Measurements from ENCODE around the gene ATP8B1. TPM values are rescaled to one million over a fixed set of nuclear protein-coding genes. Genes with fewer than 3 reads are reported as not detected.

ATP8B1 gene
- total RNA-seq, 2 experiments from 2014 or later: 0.25 TPM; not detected in 1

- H3K27ac Mint-ChIP-seq: no peak overlapping the region
- H3K36me3 Mint-ChIP-seq: peaks cover 2% of the 10 kb centered on the region
- H3K9me3 Mint-ChIP-seq: no peaks in the 10 kb centered on the region
Observed at GRCh38 chr18:57698571-57699276, 104.4 kb downstream of the ATP8B1 start.

GRCh38 chr18:57697426-57697825, 105.7 kb downstream of the ATP8B1 start:
- DNase-seq (no peak), ATAC-seq (ENCODE audit: low read depth) (no peak)
- no peak overlapping the region for H3K4me3 Mint-ChIP-seq
- H3K27me3 Mint-ChIP-seq: no peaks in the 10 kb centered on the region
- H3K4me1 Mint-ChIP-seq: no peaks in the 10 kb centered on the region
- H3K27ac Mint-ChIP-seq: no peak overlapping the region
- no peaks in the 10 kb centered on the region for H3K36me3 Mint-ChIP-seq
- H3K9me3 Mint-ChIP-seq: no peaks in the 10 kb centered on the region
- POLR2A ChIA-PET: interaction anchor here (0.5 kb wide), 1 partner anchor 27 kb away, joined by 3 read pairs; no protein-coding TSS in a partner anchor

More at GRCh38 chr18:57698571-57699276, 104.4 kb downstream of the ATP8B1 start:
- Mint-ChIP-seq H3K4me3 (no peak overlapping the region), H3K27me3 (no peaks in the 10 kb centered on the region), H3K4me1 (no peaks in the 10 kb centered on the region)
- POLR2A ChIA-PET: no interaction called here
- DNase-seq (no peak), ATAC-seq (ENCODE audit: low read depth) (no peak)

- Mint-ChIP-seq H3K36me3 (no peaks in the 10 kb centered on the region), H3K27ac (no peak overlapping the region), H3K4me3 (no peak overlapping the region), H3K4me1 (no peaks in the 10 kb centered on the region), H3K27me3 (no peaks in the 10 kb centered on the region), H3K9me3 (no peaks in the 10 kb centered on the region)
- ATAC-seq (ENCODE audit: low read depth): no peak
- no peak for DNase-seq
- POLR2A ChIA-PET: no interaction called here
Observed at GRCh38 chr18:57696271-57696670, 106.8 kb downstream of the ATP8B1 start.

GRCh38 chr18:57691363-57691762, 111.8 kb downstream of the ATP8B1 start:
- H3K4me1 Mint-ChIP-seq: no peaks in the 10 kb centered on the region
- ATAC-seq (ENCODE audit: low read depth) (no peak), DNase-seq (no peak)
- no peak overlapping the region for H3K4me3 Mint-ChIP-seq
- peaks cover 6% of the 10 kb centered on the region for H3K36me3 Mint-ChIP-seq
- no peak overlapping the region for H3K27ac Mint-ChIP-seq
- no peaks in the 10 kb centered on the region for H3K27me3 Mint-ChIP-seq
- H3K9me3 Mint-ChIP-seq: no peaks in the 10 kb centered on the region
- POLR2A ChIA-PET: no interaction called here

GRCh38 chr18:57687970-57688369, 115.1 kb downstream of the ATP8B1 start:
- H3K36me3 Mint-ChIP-seq: peaks cover 6% of the 10 kb centered on the region
- H3K27me3 Mint-ChIP-seq: no peaks in the 10 kb centered on the region
- DNase-seq: no peak
- no peak for ATAC-seq (ENCODE audit: low read depth)
- no peaks in the 10 kb centered on the region for H3K4me1 Mint-ChIP-seq
- H3K9me3 Mint-ChIP-seq: no peaks in the 10 kb centered on the region
- H3K4me3 Mint-ChIP-seq: no peak overlapping the region
- POLR2A ChIA-PET: no interaction called here
- H3K27ac Mint-ChIP-seq: no peak overlapping the region

- Mint-ChIP-seq H3K27me3 (no peaks in the 10 kb centered on the region), H3K9me3 (peaks cover 4% of the 10 kb centered on the region), H3K4me1 (peaks cover 2% of the 10 kb centered on the region), H3K36me3 (peaks cover 2% of the 10 kb centered on the region), H3K4me3 (no peak overlapping the region), H3K27ac (no peak overlapping the region)
- POLR2A ChIA-PET: no interaction called here
- DNase-seq (no peak), ATAC-seq (ENCODE audit: low read depth) (no peak)
Observed at GRCh38 chr18:57683470-57683869, 119.6 kb downstream of the ATP8B1 start.

GRCh38 chr18:57677262-57678211, 125.6 kb downstream of the ATP8B1 start:
- POLR2A ChIA-PET: no interaction called here
- Mint-ChIP-seq H3K9me3 (peaks cover 8% of the 10 kb centered on the region), H3K27me3 (no peaks in the 10 kb centered on the region), H3K36me3 (peaks cover 9% of the 10 kb centered on the region), H3K4me3 (no peak overlapping the region), H3K27ac (no peak overlapping the region), H3K4me1 (peaks cover 3% of the 10 kb centered on the region)
- DNase-seq: no peak
- no peak for ATAC-seq (ENCODE audit: low read depth)

GRCh38 chr18:57674891-57675290, 128.2 kb downstream of the ATP8B1 start:
- POLR2A ChIA-PET: no interaction called here
- Mint-ChIP-seq H3K27ac (no peak overlapping the region), H3K4me3 (no peak overlapping the region), H3K4me1 (peaks cover 2% of the 10 kb centered on the region), H3K9me3 (peaks cover 10% of the 10 kb centered on the region), H3K27me3 (no peaks in the 10 kb centered on the region), H3K36me3 (peaks cover 17% of the 10 kb centered on the region)
- DNase-seq (no peak), ATAC-seq (ENCODE audit: low read depth) (no peak)

- POLR2A ChIA-PET: interaction anchor here (0.7 kb wide), 1 partner anchor 28 kb away, joined by 3 read pairs; no protein-coding TSS in a partner anchor
- Mint-ChIP-seq H3K27ac (no peak overlapping the region), H3K27me3 (no peaks in the 10 kb centered on the region), H3K36me3 (peaks cover 18% of the 10 kb centered on the region), H3K9me3 (peaks cover 12% of the 10 kb centered on the region), H3K4me3 (no peak overlapping the region), H3K4me1 (peaks cover 15% of the 10 kb centered on the region)
- no peak for DNase-seq
- ATAC-seq (ENCODE audit: low read depth): no peak
Observed at GRCh38 chr18:57670046-57670445, 133.1 kb downstream of the ATP8B1 start.

- Mint-ChIP-seq H3K27ac (no peak overlapping the region), H3K4me1 (peaks cover 22% of the 10 kb centered on the region), H3K4me3 (no peak overlapping the region), H3K9me3 (peaks cover 10% of the 10 kb centered on the region), H3K36me3 (peaks cover 12% of the 10 kb centered on the region), H3K27me3 (no peaks in the 10 kb centered on the region)
- DNase-seq: no peak
- ATAC-seq (ENCODE audit: low read depth): no peak
- POLR2A ChIA-PET: no interaction called here
Observed at GRCh38 chr18:57668021-57668420, 135.1 kb downstream of the ATP8B1 start.

GRCh38 chr18:57666818-57667497, 136.2 kb downstream of the ATP8B1 start:
- POLR2A ChIA-PET: interaction anchor here (0.7 to 0.9 kb wide), 2 partner anchors 45 to 46 kb away, joined by 3 to 6 read pairs; partner anchors contain the start of gene NARS1
- Mint-ChIP-seq H3K36me3 (peaks cover 11% of the 10 kb centered on the region), H3K27me3 (no peaks in the 10 kb centered on the region), H3K4me3 (peak overlapping the region; percentile 61), H3K9me3 (peaks cover 6% of the 10 kb centered on the region), H3K27ac (peak overlapping the region; percentile 79), H3K4me1 (peaks cover 25% of the 10 kb centered on the region)
- no peak for DNase-seq
- ATAC-seq (ENCODE audit: low read depth): peak; percentile 61

GRCh38 chr18:57664568-57665165, 138.4 kb downstream of the ATP8B1 start:
- Mint-ChIP-seq H3K4me3 (no peak overlapping the region), H3K9me3 (no peaks in the 10 kb centered on the region), H3K27me3 (no peaks in the 10 kb centered on the region), H3K36me3 (peaks cover 4% of the 10 kb centered on the region), H3K27ac (no peak overlapping the region), H3K4me1 (peaks cover 25% of the 10 kb centered on the region)
- POLR2A ChIA-PET: no interaction called here
- no peak for DNase-seq
- no peak for ATAC-seq (ENCODE audit: low read depth)

GRCh38 chr18:57660961-57661360, 142.2 kb downstream of the ATP8B1 start:
- POLR2A ChIA-PET: no interaction called here
- no peak for ATAC-seq (ENCODE audit: low read depth)
- no peak overlapping the region for H3K4me3 Mint-ChIP-seq
- H3K36me3 Mint-ChIP-seq: peaks cover 5% of the 10 kb centered on the region
- no peak for DNase-seq
- no peaks in the 10 kb centered on the region for H3K9me3 Mint-ChIP-seq
- no peak overlapping the region for H3K27ac Mint-ChIP-seq
- peaks cover 15% of the 10 kb centered on the region for H3K4me1 Mint-ChIP-seq
- H3K27me3 Mint-ChIP-seq: no peaks in the 10 kb centered on the region

Measured in activated naive CD8-positive, alpha-beta T cell treated with anti-CD3 and anti-CD28 coated beads, Interleukin-2, amount 10 ng/mL, durations not matched to agents 7 days and 5 days (primary cell).